DMS79 treated with DMSO at 0.1 percent for 48 hours (cell line): ENCODE results near the gene PRPF18.

Experiments
- DNase-seq: peaks from one replicate; lab custom pipeline; 2025; lab: John Stamatoyannopoulos, UW

The PRPF18 gene

DNA sequence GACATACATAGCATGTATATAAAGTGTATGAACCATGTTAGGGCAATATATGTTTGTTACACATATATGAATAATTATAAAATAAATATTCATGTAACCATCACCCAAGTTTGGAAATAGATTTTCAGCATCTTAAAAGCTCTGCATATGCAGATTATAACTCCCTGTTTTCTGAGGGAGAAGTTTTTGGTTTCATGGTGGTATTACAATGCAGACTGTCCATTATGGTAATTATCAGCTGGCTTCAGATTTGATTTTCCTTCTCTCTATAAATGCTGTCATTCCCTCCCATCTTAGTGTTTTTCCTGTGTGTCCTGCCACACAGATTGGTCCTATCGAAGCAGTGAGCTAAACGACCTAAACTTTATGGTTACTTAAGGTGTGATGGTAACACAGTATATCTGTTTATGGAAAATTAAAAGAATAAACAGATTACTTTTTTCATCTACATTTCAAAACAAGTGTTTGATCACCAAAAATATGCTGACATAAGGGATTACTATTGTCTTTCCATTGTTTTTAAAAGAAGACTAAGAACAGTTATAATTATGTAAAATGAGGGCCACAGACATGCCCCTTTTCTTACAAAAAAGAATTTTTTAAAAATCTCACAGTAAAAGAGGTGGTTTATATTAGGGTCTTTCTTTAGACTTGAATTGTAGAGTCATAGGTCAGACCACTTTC is 17.7 kb downstream of the PRPF18 start:
- no peak for DNase-seq

DNA sequence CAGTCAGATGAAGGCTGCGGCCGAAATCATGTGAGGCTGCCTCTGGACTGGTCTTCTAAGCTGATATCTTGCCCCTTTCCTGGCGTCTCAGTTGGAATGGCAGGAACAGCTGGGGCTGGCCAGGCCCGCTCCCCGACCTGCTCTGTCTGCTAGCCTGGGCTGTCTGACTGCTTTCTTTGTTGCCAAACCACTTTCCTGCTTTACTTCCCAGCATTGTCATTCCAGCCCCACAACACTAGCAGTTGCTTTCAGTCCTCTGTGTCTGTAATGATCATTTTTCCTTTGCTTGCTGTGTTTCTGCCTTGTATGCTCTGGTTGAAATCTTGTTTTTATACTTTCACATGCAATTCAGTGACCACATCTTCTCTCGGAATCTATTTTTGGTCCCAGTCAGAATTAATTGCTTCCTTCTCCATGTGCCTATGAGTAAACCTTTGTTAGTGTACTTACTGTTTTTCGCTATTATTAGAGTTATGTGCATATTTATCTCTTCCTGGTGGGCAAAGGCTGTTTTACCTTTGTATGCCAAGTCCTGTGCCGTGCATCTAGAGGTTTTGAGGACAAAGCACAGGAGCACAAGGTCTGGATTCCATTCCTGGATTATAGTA is 21.6 kb downstream of the PRPF18 start:
- no peak for DNase-seq

DNA sequence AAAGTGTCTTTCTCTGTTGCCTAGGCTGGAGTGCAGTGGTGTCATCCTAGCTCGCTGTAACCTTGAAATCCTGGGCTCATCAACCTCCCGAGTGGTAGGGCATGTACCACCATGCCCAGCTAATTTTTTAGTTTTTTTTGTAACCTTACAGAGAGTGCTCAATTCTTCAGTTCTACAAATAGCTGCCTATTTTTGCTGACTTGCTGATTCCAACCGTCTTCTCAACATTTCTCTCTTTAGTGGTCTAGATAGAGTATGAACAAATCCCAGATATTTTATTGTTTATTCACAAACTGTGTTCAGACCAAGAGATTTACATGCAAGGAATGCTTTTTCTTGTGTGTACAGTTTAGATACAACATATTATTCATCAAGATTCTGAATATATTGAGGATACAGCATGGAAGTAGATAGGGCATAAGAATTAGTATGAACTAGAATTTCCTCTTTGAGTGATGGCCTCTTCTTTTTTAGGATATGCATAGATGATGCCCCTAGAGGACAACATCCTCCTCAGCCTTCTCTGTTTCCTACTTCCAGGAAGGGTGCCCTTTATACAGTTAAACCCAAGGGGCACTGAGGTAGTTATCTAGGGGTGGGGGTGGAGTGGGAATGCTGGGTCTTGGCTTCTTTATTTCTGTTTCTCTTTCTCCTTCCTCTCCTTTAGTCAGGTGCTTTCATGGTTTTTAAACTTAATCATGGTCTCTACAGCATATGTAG is 26.0 kb downstream of the PRPF18 start:
- no peak for DNase-seq

DNA sequence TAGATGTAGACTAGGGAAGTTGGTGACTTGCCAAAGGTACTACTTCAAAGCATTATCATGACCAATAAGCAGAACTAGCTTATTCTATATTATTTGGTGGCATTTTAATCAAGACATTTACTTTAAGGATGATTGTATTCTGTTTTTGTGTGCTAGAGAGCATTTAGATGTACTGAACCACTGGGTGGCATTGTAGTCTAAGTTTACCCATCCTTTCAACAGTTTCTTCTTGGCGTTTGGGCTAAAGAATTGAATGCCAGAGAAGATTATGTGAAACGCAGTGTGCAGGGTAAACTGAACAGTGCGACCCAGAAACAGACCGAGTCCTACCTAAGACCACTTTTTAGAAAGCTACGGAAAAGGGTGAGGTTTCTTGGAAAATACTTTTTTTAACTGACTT is 26.8 kb downstream of the PRPF18 start:
- DNase-seq: no peak

DNA sequence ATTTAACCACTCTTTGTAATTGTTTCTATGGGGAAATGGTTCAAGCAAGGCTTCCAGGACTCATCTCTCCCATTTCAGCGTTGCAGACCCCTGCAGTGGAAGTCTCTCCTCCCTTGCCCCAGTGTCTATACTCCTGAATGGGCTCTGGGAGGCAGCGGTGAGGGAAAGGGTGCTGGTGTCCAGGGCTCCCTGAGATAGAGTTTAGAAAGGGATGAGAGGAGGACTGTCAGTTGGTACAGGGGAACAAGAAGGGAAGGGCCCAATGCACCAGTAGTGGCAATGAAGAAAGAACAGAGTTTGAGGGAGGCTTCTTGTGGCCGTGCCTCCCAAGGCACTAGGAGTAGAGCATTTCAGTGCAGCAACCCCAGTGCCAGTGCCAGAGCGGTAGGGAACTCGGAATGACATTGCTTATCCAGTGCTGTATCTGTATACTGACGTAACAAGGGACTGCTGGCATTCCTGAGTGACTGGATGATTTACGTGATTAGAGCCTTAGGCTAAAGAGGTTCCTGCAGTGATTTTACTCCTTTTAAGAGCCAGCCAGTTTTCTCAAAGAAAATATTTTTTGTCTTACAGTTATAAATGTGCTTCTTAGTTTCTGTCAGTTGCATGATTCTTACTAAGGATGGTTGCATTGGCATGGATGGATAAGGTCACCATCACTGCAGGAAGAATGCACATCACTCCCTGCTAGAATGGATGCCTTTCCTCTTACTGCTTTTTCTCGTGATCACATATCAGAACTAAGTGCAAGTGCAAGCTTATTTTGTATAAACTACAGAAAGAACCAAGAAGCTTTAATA is 28.0 kb downstream of the PRPF18 start:
- no peak for DNase-seq

DNA sequence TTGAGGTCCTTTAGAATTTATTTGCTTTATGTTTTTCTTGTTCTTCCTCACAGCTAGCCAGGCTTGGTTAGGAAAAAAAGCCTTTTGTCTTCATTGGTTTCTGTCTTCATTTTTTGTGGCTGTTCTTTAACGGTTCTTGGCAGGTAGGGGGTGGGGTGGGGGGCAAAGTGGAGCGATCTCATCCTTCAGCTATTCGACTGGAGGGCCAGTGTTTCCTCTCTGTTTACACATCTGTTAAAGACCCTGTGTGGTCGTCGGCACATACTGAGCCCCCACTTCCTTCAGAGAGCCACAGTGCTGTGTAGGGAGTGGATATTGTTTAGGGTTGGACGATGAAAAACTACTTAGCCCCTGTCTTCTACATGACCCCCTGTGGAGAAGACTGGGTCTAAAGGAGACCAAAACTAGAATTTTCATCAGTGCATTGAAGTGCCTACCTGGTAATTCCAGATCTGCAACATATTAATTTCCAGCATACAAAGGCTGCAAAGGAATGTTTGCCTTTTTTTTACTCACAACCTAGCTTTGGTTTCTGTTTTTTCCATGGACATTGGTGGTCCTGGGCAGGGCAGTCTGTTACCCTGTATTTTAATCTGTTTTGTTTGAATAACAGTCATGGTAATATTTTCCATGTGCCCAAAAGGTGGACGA is 29.0 kb downstream of the PRPF18 start:
- no peak for DNase-seq

DNA sequence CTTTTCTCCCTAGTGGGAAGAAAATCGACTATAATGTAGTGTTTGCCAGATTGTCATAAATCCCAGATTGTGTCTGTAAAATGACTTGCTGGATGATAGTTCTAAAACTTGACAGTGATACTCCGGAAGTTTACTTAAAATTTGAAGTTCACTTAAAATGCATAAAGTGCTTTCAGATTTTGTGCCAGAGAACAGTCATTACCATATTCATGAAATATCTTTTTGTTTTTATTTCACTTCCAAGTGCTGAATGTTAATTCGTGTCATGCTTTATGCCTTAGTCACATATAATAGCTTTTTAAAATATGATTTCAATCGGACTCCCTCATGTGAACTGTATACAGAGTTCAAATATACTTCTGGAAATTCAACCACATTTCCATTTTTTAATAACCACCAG is 30.4 kb downstream of the PRPF18 start:
- DNase-seq: no peak

DNA sequence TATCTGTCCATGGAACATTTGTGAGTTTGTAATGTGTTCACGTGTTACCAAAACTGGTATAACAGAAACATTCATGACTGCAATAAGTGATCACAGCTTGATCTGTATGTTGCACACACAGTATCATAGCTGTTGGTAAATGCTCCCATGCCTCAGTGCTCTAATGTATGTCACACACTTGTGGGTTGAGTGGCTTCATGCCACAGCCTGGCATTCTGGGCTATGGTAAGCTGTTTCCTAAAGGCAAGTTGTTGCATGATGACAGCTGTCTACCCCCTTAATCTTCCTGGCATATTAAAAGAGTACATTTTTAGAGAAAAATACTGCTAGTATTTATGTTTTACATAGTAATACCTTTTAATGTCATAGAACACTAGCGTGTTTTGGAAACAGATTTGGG is 35.2 kb downstream of the PRPF18 start:
- DNase-seq: no peak

DNA sequence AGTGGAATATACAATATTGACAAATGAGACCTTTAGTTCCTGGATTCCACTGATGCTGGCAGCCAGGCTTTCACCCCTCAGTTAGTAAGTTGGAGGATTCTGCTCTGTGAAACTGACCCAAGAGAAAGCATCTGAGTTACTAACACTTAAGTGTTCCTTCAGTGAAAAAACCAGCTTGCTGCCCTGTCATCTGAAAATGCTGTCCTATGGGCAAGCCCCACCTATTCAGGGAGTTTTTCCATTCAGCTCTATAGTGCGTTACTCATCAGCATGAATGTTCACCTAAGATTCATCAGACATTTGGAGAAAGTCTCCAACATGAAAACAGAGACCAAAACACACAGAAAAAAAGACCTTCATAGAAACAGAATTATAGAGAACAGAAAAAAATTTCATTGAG is 37.9 kb downstream of the PRPF18 start:
- DNase-seq: no peak

DNA sequence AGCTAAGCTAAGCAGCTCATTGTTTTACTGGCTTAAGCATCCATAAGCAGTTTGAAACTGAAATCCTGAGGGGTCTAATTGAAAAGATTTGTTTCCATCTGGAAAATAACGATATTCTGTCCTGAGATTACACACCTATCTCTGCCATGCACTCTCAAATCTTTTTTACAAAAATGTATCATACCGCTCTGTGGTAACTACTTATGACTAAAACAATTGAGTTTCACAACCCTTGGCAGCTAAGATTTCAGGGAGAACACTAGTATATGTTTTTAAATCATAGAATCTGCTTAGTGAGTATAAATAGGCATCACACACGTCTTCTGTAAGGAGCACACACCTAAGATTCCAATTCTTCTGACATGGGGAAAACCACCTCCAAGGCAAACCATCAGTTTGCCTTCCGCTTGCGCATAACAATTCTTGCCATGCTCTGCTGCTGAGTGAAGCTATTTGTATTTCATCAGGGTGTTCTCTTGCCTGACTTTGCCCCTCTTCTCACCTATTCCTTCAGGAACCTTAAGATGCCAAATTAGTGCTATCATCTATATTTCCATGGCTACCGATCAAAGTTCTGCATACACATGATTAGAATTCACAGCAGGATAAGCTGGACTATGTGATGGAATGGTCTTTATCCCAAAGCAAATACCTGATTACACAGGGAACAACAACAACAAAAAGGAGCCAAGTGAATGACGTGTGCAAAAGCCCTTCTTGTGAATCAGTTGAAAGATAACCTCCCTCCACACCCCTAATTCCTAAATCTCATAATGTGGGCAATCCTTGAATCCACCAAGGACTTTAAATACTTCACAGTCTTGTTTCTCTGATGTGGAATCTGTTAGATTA is 40.9 kb downstream of the PRPF18 start:
- DNase-seq: no peak

DNA sequence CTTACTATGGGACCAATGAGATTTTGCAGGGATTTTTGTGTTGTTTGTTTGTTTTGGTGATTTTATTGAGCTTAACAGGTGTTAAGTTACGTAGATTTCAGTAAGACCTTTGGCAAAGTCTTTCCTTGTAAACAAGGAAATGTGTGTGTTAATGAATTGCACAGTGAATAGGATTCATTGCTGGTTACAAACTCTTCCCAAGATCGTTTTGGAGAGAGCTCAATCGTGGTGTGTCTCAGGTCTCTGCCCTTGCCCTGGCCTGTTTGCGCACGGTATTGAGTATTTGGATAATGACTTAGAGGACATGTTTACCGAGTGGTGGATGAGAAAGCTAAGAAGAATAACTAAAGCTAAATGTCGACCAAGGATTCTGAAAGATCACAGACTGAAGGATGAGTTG is 41.9 kb downstream of the PRPF18 start:
- DNase-seq: no peak

DNA sequence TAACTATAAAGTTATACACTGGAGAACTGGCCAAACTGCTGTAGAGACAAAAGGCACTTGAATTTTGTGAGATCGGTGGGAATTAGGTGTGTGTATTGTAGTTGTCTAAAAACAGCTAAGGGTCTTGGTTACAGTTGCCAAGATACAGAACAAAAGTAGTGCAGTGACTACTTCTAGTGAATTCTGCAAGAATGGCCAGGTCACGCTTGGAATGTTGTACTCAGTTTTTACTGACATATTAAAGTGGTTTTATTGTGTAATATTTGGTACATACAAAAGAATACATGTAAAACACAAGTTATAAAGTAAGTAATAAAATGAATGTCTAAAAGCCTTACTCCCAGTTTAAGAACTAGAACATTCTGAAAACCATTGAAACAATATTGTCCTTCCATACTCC is 42.4 kb downstream of the PRPF18 start:
- no peak for DNase-seq

DNA sequence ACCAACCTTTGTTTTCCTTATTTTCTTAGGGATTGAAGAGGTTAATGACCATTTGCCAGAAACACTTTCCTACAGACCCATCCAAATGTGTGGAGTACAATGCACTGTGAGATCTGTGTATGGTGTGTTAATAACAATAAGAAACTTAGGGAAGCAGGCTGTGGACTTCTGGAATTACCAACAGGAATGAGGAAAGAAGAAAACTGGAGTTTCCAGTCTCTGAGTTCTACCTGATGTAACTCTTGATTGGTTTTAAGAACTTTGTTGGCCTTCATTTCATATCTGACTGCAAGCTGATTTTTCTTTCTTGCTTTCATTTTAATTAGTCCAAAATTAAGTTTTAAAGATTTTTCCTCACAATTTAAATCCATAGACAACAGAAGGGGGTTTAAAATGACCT is 43.5 kb downstream of the PRPF18 start:
- no peak for DNase-seq

DNA sequence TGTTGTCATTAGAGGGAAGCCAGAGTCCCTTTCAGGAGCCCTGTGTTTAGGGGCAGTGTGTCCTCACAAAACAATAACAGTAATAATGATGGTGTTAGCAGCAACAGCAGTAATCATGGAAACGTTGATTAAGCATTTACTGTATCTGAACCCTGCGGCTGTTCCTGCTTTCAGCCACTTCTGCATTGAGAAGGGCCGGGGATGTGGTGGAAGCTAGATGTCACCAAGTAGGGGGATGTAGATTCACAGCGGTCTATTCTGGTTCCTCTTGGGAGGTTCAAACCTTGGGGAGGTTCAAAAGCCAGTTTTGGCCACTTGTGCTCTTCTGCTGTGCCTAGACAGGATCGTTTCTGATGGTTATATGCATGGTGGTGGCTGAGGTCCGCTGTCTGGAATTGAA is 44.8 kb downstream of the PRPF18 start:
- DNase-seq: no peak

DNA sequence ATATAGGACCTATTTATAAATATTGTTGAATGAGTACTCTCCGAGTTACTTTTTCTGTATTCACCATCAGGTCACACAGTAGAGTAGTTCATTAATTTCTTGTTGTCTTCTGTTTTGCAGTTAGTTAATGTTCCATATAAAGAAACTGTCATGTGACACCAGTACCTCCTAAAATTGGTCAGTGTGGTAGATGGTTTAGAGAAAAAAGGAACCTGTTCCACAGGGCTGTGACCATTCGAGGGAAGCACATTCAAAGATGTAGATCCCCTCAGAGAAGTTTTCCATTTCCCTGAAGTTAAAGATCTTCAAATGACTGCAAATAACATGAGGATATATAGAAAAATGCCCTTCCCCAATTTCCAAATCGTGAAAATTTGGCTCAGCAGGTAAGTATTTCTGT is 45.7 kb downstream of the PRPF18 start:
- no peak for DNase-seq

DNA sequence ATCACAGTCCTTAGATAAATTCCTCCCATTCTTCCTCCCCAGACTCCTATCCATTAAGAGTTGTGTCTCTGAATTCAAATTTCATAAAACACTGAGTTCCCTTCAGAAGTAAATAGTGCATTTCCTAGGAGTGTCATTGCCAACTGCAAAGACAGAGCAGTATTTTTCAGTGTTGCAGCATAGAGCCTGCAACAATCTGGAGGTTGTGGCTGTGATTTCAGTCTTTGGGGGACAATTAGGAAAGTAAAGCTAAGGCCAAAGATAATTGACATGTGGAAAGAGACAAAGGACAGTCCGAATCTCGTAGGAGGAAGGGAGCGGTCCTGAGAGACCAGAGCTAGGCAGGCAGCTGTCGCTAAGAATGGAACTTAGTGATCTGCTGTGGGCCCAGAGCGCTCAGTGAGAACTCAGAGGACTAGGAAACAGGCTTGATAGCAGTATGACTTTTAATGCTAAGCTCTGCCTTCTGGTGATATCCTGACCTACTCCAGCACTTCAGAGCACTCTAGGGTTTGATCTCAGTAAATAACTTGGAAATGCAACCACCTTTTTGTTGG is 46.2 kb downstream of the PRPF18 start:
- DNase-seq: no peak

DNA sequence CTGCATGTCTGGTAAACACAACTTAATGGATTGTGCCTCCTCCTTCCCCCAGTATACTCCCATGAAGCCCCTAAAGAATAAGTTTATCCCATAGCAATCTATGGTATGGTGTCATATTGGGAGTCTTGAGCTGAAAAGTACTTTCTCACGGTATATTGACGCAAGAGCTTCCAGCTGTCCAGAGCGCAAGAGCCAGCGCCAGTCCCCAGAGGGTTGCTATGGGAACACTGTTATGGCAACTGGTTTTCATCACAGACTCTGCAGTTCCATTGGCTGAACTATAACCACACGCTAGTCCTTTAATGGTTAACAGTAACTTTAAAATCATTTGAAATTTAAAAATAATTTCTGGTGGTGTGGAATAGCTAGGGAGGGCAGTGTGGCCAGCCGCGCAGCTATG is 46.9 kb downstream of the PRPF18 start:
- no peak for DNase-seq

DNA sequence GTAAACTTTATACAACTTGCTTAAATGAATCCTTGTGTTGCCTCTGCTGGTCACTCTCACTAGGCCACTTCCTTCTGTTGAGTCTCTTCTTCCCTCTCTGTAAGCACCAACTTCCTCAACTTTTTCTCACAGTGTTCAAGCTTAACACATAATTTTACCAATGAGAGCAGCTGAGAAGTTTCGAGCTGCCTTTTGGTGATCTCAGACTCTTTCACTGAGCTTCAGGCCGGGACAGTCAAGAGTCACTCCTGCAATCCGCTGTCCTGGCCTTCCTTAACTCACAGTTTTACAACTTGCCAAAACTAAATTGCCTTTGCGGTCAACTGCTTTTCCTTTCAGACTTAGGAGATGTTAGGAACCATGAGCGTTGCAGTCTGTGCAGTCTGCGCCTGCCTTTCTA is 47.4 kb downstream of the PRPF18 start:
- no peak for DNase-seq

DNA sequence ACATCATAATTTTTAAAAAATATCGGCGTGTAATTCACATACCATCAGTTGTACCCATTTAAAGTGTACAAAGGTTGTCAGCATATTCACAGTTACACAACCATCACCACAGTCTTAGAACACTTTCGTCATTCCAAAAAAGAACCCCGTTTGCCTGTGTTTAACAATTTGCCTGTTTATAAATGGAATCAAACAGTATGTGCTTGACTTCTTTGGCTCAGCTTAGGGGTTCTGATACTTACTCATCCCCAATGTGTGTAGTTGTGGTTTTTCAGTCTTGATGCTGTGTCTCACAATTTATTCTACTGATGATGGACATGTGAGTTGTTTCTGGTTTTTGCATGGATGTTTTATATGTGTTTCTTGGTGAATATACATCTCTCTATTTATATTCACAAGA is 50.0 kb downstream of the PRPF18 start:
- no peak for DNase-seq

DNA sequence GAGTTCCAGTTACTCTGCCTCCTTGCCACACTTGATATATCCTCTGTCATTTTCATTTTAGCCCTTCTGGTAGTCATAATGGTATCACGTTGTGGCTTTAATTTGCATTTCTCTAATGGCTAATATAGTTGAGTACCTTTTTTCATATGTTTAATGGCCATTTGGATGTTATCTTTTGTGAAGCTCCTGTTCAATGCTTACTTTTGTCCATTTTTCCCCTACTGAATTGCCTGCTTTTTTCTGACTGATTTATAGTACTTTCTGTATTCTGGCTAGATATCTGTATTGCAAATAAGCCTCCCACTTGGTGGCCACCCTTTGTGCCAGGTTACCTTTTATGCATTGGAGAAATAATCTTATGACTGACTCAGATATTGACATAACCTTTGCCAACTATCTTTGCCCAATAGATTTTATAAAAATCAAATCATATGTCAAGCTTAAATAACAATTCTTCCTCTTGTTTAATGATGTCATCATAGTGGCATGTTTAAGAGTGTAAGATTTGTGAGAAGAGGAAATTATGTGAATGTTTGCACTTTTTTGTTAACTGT is 50.6 kb downstream of the PRPF18 start:
- no peak for DNase-seq

DNA sequence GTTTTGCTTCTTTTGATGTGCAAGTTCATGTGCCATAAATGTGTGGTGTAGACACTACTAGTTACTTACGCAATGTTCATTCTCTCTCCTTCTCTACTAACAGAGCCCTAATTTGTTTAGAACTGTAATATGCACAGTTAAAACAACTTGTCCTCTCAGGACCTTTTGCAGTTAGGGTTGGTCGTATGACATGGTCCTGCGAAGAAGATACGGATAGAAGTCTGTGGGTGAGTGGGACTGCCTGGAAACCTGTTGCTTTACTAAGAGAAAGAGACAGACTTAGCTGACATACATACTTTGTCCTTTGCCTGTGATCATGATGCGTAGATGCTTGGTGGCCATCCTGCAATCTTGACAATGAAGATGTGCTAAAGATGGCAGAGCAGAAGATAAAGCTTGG is 51.1 kb downstream of the PRPF18 start:
- no peak for DNase-seq
